Measurements from ENCODE around the gene DENND1A. TPM values are rescaled to one million over a fixed set of nuclear protein-coding genes. Genes with fewer than 3 reads are reported as not detected.

DENND1A gene
- total RNA-seq, 1 experiment from 2014 or later = 13.0 TPM

DNA sequence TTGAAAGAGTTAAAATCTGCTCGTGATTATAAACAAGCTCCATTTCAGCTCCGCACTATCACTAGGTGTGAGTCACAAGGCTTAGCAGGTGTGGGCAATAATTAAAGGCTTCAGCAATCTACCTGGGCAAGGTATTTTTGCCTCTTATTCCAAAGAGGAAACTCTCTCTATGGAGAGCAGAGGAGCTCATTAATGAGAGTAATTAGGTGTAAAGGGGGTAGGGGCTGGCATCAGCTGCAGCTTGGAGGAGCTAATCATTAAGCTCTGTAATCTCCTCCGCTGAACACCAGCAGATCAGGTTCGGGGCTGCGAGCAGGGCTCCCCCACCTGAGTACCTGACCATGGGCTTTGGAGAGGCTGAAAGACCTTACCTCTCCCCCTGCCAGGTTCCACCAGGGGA, 444.7 kb downstream of the DENND1A start:
- Mint-ChIP-seq H3K4me1 (ENCODE audit: low read depth, unreplicated experiment) (peaks cover 10% of the 10 kb centered on the region), H3K9me3 (ENCODE audit: low read depth, unreplicated experiment) (no peaks in the 10 kb centered on the region), H3K36me3 (ENCODE audit: insufficient read depth, unreplicated experiment) (no peaks in the 10 kb centered on the region), H3K27me3 (ENCODE audit: unreplicated experiment) (no peaks in the 10 kb centered on the region), H3K27ac (ENCODE audit: unreplicated experiment) (no peak overlapping the region), H3K4me3 (ENCODE audit: low read depth, unreplicated experiment) (no peak overlapping the region)
- DNase-seq = no peak
- CTCF ChIA-PET = interaction anchor here (0.5 to 1.3 kb wide), 2 partner anchors 10 to 555 kb away, joined by 3 to 4 read pairs; no protein-coding TSS in a partner anchor
- no TSS peak for BruUV-seq (replicated peaks)
- intact Hi-C loops (cut with micrococcal nuclease; ENCODE audit: unreplicated experiment) = no loop called here
- TF ChIP-seq, protein P1, sequence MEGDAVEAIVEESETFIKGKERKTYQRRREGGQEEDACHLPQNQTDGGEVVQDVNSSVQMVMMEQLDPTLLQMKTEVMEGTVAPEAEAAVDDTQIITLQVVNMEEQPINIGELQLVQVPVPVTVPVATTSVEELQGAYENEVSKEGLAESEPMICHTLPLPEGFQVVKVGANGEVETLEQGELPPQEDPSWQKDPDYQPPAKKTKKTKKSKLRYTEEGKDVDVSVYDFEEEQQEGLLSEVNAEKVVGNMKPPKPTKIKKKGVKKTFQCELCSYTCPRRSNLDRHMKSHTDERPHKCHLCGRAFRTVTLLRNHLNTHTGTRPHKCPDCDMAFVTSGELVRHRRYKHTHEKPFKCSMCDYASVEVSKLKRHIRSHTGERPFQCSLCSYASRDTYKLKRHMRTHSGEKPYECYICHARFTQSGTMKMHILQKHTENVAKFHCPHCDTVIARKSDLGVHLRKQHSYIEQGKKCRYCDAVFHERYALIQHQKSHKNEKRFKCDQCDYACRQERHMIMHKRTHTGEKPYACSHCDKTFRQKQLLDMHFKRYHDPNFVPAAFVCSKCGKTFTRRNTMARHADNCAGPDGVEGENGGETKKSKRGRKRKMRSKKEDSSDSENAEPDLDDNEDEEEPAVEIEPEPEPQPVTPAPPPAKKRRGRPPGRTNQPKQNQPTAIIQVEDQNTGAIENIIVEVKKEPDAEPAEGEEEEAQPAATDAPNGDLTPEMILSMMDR (IDR thresholded peaks at IDR 0.05; ENCODE audit: unreplicated experiment) = no peak

DNA sequence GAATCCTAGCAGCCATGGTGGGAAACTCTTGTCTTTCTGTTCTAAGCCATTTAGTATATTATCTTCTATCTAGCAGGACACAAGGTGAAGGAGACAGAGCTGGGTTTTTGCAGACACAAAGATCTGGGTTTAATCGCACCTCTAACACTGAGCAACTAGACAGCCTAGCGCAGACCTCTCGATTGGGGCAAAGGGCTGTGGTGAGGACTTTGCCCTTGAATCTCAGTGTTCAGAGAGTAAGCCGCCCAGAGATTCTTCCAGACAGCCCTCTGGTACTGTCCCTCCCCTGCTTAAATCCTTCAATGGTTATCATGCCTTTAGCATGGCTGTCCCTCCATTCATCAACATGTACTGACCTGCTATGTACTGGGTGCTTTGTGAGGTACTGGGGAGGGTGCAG, 445.8 kb downstream of the DENND1A start:
- BruUV-seq (replicated peaks) = no TSS peak
- no peak for DNase-seq
- no peaks in the 10 kb centered on the region for H3K9me3 Mint-ChIP-seq (ENCODE audit: low read depth, unreplicated experiment)
- TF ChIP-seq, protein P1 (IDR thresholded peaks at IDR 0.05; ENCODE audit: unreplicated experiment) = no peak
- peaks cover 10% of the 10 kb centered on the region for H3K4me1 Mint-ChIP-seq (ENCODE audit: low read depth, unreplicated experiment)
- peak overlapping the region; percentile 4 for H3K4me3 Mint-ChIP-seq (ENCODE audit: low read depth, unreplicated experiment)
- no peak overlapping the region for H3K27ac Mint-ChIP-seq (ENCODE audit: unreplicated experiment)
- no peaks in the 10 kb centered on the region for H3K36me3 Mint-ChIP-seq (ENCODE audit: insufficient read depth, unreplicated experiment)
- CTCF ChIA-PET = interaction anchor here (0.6 kb wide), 1 partner anchor 1012 kb away, joined by 3 read pairs; no protein-coding TSS in a partner anchor
- intact Hi-C loops (cut with micrococcal nuclease; ENCODE audit: unreplicated experiment) = no loop called here
- no peaks in the 10 kb centered on the region for H3K27me3 Mint-ChIP-seq (ENCODE audit: unreplicated experiment)

DNA sequence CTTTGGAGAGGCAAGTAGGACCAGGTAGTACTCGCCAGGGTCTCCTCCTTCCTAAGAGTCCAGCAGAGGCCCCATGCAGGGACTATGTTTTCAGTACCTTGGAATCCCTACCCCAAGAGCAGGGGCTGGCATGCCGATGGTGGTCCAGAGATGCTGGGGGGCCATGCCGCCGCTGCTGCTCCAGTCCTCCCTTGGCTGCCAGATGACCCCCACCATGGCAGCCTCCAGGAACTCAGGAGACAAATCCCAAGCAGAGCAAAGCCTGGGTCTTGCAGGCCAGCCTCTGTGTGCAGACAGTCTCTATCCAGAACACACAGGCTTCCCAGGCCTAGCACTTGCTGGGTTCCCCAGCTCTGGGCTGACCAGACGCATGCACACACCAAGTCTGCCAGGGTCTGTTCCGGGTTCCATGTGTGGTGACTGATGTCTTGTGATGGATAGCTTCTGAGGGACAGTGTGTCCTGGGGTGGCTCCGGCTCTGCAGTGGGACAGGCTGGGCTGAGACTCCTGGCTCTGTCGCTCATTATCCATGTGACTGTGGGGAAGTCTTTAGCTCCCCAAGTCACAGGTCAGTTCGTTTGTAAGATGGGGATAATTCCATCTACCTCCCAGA, 446.6 kb downstream of the DENND1A start:
- no peak for DNase-seq
- Mint-ChIP-seq H3K9me3 (ENCODE audit: low read depth, unreplicated experiment) (no peaks in the 10 kb centered on the region), H3K4me1 (ENCODE audit: low read depth, unreplicated experiment) (peaks cover 10% of the 10 kb centered on the region), H3K27ac (ENCODE audit: unreplicated experiment) (no peak overlapping the region), H3K4me3 (ENCODE audit: low read depth, unreplicated experiment) (no peak overlapping the region), H3K27me3 (ENCODE audit: unreplicated experiment) (no peaks in the 10 kb centered on the region), H3K36me3 (ENCODE audit: insufficient read depth, unreplicated experiment) (no peaks in the 10 kb centered on the region)
- intact Hi-C loops (cut with micrococcal nuclease; ENCODE audit: unreplicated experiment) = no loop called here
- TF ChIP-seq, protein P1 (IDR thresholded peaks at IDR 0.05; ENCODE audit: unreplicated experiment) = no peak
- CTCF ChIA-PET = interaction anchor here (0.5 kb wide), 1 partner anchor 1067 kb away, joined by 3 read pairs; no protein-coding TSS in a partner anchor
- BruUV-seq (replicated peaks) = no TSS peak

DNA sequence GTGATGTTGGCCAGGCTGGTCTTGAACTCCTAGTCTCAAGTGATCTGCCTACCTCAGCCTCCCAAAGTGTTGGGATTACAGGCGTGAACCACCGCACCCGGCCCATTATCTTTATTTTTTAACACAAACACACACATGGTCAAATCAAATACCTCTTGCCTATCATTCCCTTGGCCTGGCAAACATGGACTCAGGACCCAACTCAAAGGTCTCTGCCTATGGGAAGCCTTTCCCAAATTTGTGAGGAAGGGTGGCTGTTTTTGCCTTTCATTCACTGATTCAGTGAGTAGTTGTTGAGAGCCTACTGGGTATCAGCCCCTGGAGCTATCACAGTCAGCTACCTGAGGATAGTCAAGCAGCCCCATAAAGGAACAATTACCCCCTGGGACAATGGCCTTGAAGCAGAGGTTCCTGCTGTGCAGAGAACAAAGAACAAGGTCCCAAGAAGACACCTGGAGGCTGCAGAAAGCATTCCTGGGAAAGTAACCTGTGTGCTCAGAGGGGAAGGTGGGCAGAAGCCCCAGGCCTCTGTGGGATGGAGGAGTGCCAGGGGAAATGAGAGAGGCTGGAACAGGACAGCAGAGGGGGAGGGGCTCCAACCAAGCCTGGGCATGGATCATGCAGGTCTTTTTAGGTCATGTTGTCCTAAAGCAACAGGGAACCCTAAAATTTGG, 447.5 kb downstream of the DENND1A start:
- BruUV-seq (replicated peaks) = no TSS peak
- H3K4me3 Mint-ChIP-seq (ENCODE audit: low read depth, unreplicated experiment) = no peak overlapping the region
- no peaks in the 10 kb centered on the region for H3K36me3 Mint-ChIP-seq (ENCODE audit: insufficient read depth, unreplicated experiment)
- intact Hi-C loops (cut with micrococcal nuclease; ENCODE audit: unreplicated experiment) = no loop called here
- H3K27ac Mint-ChIP-seq (ENCODE audit: unreplicated experiment) = no peak overlapping the region
- TF ChIP-seq, protein P1 (IDR thresholded peaks at IDR 0.05; ENCODE audit: unreplicated experiment) = no peak
- CTCF ChIA-PET = no interaction called here
- H3K4me1 Mint-ChIP-seq (ENCODE audit: low read depth, unreplicated experiment) = peaks cover 10% of the 10 kb centered on the region
- no peak for DNase-seq
- no peaks in the 10 kb centered on the region for H3K9me3 Mint-ChIP-seq (ENCODE audit: low read depth, unreplicated experiment)
- no peaks in the 10 kb centered on the region for H3K27me3 Mint-ChIP-seq (ENCODE audit: unreplicated experiment)

Measured in Calu3 (cell line).